Measurements from ENCODE around the gene RGPD5.
"Not testable (repeated sequence)": the region's sequence is repeated elsewhere in the genome, so short reads cannot be mapped to it uniquely, and the experiment has no call there.

The RGPD5 gene

GRCh38 chr2:109794074-109794737 lies at the start of gene RGPD5:
Gene RGPD5 (plus strand): TSS chr2:109794305. CDS start chr2:109794466, 161 bp downstream.
- DNase-seq = not testable (repeated sequence)

GRCh38 chr2:109751572-109751971 lies 42.5 kb upstream of the RGPD5 start:
- not testable (repeated sequence) for DNase-seq

DNA sequence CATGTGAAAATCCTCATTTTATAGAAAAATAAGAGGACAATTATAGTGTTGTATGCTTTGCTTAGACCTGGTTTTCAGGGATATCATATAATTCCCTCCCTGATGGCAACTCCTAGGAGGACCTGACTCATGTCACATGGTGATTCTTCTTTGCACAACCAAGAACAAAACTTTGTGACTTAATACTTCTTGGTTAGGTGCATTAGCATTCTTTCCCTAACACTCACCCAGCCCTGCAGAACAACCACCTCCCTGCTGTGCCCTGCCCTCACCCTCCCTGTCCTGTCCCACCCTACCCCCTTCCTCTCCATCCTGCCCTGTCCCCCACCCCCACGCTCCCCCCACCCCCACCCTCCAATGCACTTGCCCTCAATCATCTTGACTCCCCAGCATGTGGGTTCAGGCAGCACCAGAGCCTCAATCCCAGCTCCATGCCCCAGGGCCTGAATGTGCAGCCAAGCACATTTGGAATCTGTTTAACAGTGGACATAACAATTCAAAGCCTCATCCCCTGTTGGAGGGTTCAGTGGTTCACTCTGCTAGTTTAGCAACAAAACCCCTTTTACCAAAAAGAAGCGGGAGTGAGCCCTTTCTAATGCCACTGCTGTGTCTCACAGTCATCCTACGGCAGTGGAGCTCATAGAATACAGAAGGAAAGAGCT lies 36.8 kb upstream of the RGPD5 start:
- not testable (repeated sequence) for DNase-seq

- DNase-seq = not testable (repeated sequence)
Measured at GRCh38 chr2:109760265-109761042, 33.7 kb upstream of the RGPD5 start.

DNA sequence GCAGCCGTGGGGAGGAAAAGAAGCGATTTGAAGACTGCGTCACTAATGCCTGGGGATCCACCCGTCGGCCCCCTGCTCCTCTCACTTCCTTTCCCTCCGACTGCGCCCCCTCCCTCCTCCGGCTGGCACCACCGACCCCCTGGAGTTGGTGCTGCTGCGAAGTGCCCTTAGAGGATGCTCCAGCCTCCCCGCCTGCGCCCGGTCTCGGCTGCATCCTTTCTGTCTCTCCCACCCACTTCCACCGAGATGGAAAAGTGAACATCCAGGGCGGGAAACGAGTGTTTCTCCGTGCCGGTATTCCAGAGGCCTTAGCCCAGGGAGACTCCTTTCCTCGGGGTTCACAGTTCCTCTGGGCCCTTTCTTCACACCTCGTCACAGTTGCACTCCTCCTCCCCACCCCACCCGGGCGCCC lies 33.1 kb upstream of the RGPD5 start:
- DNase-seq = not testable (repeated sequence)

- DNase-seq = not testable (repeated sequence)
Measured at GRCh38 chr2:109761976-109762375, 32.1 kb upstream of the RGPD5 start.

GRCh38 chr2:109766074-109766473 lies 28.0 kb upstream of the RGPD5 start:
- not testable (repeated sequence) for DNase-seq

DNA sequence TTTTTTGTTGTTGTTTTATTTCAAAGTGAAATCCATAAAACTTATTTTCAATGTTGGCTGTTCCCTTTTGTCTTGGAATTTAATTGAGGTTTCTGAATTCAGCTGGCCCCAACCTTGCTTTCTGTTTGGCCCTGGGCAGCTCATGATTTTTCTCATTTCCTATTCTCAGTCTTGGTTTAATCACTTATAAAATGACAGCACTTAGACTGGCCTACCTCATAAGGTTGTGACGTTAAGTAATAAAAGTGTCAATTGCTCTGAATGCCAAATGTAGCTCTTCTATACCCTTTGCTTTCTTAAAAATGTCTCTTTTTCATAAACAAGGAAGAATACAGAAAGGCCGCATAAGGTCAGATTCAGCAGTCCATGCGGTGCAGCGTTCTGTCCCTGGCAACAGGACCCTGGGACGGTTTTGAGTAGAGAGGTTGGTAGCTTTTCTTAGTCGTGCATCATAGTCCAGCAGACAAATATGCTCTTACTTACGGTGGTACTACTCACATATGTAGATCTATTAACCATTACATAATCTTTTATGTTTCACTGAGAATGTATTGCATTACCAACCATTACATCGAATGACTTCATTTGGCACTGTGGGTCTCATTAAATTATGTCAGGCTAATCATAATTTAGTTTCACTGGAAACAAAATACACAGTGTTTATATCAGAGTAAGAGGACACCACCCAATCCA lies 27.1 kb upstream of the RGPD5 start:
- DNase-seq = not testable (repeated sequence)

DNA sequence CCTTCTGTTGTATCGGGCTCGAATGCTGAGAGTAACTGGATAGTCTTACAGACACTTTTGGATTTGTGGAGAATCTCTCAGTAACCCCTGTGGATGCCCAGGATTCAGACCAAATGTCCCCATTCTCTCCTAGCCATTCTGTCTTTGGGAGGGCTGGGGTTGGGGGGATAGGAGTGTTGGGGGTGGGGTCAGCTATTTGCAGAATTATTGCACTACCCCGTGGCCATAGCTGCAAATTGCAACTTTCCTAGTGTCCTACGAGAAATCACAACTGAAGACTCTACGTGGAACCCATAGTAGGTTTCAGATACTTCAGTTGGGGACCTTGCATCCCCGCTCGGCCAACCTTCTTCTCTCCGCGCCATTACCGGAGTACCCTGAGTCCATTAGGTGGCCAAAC lies 25.2 kb upstream of the RGPD5 start:
- not testable (repeated sequence) for DNase-seq

DNA sequence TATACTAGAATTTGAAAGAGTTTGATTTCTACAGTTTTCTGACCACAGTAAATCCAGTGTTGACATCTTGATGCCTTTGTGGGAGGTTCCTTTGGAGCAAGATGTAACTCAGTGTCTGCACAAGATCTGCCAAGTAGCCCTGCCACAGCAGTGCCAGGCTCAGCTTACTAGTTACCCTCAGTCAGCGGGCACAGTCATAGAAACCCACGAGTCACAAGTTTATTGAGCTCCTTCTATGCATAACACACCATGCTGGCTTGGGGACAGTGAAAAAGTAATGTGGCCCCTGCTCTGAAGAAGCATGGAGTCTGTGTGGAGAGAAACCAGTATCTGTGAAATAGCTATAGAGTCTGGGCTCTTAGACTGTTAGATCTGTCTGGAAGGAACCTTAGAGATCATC lies 15.0 kb upstream of the RGPD5 start:
- DNase-seq = not testable (repeated sequence)

DNA sequence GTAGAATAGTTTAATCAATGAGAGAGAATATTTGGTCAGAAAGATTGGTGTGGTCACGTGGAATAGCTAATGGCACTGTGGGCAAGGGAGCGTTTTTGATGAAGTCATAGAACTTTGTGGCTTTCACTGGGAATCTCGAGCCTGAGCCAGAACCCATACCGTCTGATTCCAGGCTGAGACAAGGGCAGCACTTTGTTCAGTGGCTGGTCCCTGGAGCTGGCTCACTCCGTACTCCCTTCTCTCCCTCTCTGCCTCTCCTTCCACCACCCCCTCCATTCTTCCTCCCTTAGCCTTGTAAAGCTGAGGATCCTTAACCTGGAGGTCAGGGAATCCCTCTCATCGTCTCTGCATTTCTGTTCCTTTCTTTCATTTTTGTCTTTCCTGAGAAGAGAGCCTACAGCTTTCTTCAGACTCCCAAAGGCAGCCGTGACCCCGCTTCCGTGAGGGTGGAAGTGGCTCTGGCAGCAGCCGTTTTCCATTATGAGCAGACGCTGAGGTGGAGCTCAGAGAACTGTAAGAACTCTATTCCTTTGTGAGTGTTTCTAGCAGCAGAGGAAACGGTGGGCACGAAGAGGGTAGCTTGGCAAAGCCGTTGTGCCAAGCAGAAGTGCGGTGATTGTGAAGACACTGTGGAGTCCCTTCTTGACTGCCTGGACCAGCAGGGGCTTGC lies 12.8 kb upstream of the RGPD5 start:
- DNase-seq = not testable (repeated sequence)

DNA sequence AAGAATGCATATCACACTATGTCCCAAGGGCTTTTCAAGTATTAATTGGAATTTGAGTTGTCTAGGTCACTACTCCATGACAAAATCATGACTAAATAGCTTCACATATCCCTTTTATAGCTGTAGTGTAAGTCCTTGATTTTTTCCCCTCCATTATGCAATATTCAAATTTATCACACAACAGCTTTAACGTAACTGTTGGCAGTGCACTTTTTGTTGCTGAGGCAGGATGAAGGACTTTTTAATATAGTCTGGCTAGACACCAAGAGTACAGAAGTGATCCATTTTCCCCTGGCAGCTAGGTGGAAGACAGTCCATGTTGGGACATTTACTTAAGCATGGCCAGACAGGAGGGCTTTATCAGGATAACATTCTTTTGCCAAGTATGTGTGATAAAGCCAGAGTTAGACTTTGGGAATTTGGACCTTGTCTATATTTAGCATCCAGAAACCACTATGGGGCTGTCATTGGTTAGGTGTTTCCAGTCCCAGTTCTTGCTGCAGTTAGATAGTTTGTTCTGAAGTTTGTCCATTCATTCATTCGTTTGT lies 11.6 kb upstream of the RGPD5 start:
- not testable (repeated sequence) for DNase-seq

GRCh38 chr2:109791530-109792279 lies 2.4 kb upstream of the RGPD5 start:
- DNase-seq = not testable (repeated sequence)

DNA sequence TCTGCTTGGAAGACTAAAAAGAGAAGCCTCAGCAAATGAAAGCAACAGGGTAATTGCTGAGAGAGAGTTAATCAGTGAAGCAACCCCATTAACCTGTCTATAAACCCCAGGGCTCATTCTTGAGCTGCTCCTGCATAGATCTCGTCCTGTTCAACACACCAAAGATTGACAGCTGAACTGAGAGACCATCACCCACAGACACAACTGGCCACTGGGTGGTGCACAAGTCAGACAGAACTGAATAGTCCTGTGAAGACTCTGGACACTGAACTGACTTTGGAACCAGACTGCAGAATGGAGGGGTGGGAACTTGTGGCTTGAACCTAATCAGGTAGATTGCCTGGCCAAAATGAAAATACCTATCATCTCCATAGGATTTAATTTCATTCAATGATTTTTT lies 1.4 kb upstream of the RGPD5 start:
- not testable (repeated sequence) for DNase-seq

DNA sequence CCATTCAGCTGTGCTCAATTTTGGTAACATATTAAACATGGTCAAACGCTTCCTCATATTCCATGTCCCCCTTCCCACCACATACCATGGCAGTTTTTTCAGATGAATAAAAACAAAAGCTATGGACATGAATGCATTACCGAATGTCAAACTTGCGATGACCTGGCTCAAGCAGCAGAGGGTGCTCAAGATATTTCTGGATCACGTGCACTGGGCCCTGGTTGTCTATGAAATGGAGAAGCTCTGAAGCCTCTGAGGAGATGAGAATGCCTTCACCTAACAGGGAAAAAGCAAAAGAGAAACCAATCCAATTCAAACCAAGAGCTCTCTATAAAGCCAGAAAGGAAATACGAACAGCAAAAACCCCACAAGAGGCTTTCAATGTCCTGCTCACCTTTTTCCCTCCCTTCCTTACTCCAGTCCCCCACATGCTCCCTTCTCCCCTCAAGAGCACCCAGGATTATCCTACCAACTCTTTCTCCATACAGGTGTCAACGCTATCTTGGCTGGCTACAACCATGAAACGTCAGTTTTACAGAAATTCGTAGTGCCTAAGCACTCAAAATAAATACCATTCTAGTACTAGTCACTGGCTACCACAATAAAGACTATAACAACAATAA lies 77.1 kb downstream of the RGPD5 start:
- not testable (repeated sequence) for DNase-seq

GRCh38 chr2:109876625-109877024 lies 82.5 kb downstream of the RGPD5 start:
- DNase-seq = not testable (repeated sequence)

- not testable (repeated sequence) for DNase-seq
Measured at GRCh38 chr2:109882112-109882511, 88.0 kb downstream of the RGPD5 start.

DNA sequence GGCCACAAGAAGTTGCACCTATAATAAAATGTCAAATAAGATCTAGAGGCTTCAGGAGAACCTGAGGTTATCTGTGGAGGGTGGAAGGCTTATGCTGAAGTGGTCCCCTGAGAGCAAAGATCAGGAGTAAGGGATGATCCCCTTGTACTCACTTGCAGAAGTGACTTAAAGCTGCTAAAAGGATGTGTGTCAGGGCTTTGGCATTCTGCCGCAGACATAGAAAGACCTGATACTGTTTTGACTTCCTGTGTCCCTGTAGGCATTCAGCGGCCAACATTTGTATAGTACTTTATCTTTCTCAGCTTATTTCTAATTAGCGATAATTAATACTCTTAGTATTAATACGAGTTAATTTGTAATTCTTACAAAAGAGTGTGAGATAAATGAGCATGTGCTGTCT lies 94.3 kb downstream of the RGPD5 start:
- not testable (repeated sequence) for DNase-seq

DNA sequence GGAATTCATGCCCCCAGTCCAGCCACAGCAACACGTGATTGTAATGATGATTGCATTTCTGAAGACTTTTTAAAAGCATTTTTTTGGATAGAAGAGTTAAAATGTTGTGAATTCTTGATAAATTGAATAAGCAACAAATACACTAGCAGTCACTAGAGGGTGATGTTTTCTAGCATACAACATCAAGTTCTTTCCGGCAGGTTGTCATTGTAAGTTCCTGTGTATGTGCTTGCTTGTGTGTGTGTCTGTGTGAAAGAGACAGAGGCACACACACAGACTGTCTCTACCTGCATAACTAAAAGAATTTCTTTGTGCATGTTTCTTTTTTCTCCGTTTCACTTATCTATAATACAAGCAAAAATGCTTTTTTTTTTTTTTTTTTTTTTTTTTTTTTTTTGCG lies 95.8 kb downstream of the RGPD5 start:
- not testable (repeated sequence) for DNase-seq

- not testable (repeated sequence) for DNase-seq
Measured at GRCh38 chr2:109891024-109891423, 96.9 kb downstream of the RGPD5 start.

- not testable (repeated sequence) for DNase-seq
Measured at GRCh38 chr2:109893736-109894135, 99.6 kb downstream of the RGPD5 start.

Measured in NCI-H1092 treated with DMSO at 0.1 percent for 48 hours (cell line).